Measurements from ENCODE around the gene KRTAP12-1.

- TF ChIP-seq CTCF (IDR thresholded peaks at IDR 0.05): no peak
- TF ChIP-seq POLR2A (IDR thresholded peaks at IDR 0.05): no peak
- TF ChIP-seq POLR2AphosphoS5 (IDR thresholded peaks at IDR 0.05): no peak
Observed at GRCh38 chr21:44710756-44711326, 28.9 kb upstream of the KRTAP12-1 start.

Measured in upper lobe of left lung (tissue), 4 donors.